HepG2 (cell line): ENCODE data around the gene TP53TG5. TPM values are rescaled to one million over a fixed set of nuclear protein-coding genes. Genes with fewer than 3 reads are reported as not detected.

Experiments
- ARNT2 ChIP-seq: sonication (generic); formaldehyde crosslinking; IDR thresholded peaks from 2 replicates; pipeline ENCODE4 v1.8.0; 2022; ENCODE audit warnings: mild to moderate bottlenecking, low read depth, missing genetic modification reagents, moderate library complexity
- CCDC6 ChIP-seq: sonication (generic); formaldehyde crosslinking; IDR thresholded peaks from 2 replicates; pipeline ENCODE4 v1.8.1; 2022; ENCODE audit warnings: mild to moderate bottlenecking, missing genetic modification reagents, moderate library complexity
- GLI4 ChIP-seq: sonication (generic); formaldehyde crosslinking; IDR thresholded peaks from 2 replicates; pipeline ENCODE4 v1.5.1; 2020; ENCODE audit warnings: missing genetic modification reagents, mild to moderate bottlenecking, moderate library complexity, borderline replicate concordance
- MBNL3 ChIP-seq: fragments of 250-450 bp; sonication (Bioruptor Pico); conservative IDR thresholded peaks from 2 replicates; pipeline ENCODE4 v1.8.0; 2022; ENCODE audit warnings: mild to moderate bottlenecking, inconsistent platforms
- NCOA5 ChIP-seq: sonication (generic); formaldehyde crosslinking; IDR thresholded peaks from 2 replicates; pipeline ENCODE4 v1.4.0; 2020; ENCODE audit warnings: missing genetic modification reagents
- NR2F6 ChIP-seq, 2 experiments: IDR thresholded peaks; 2 replicates each; pipeline ENCODE4 v1.6.1; 2016; ENCODE audit warnings: antibody characterized with exemption in 1 of 2, mild to moderate bottlenecking in 1 of 2
- PPARG ChIP-seq: conservative IDR thresholded peaks from 2 replicates; pipeline ENCODE4 v1.6.1; 2016; ENCODE audit warnings: missing biosample characterization, missing genetic modification reagents
- RAD21 ChIP-seq: fragments of 450-650 bp; formaldehyde crosslinking; IDR thresholded peaks from 2 replicates; pipeline ENCODE4 v1.5.0; 2020; ENCODE audit warnings: mild to moderate bottlenecking
- SETDB1 ChIP-seq: sonication (generic); formaldehyde crosslinking; IDR thresholded peaks from 2 replicates; pipeline ENCODE4 v1.5.1; 2020; ENCODE audit warnings: missing genetic modification reagents, mild to moderate bottlenecking, borderline replicate concordance
- SIX4 ChIP-seq: sonication (generic); formaldehyde crosslinking; IDR thresholded peaks from 2 replicates; pipeline ENCODE4 v1.4.0; 2020; ENCODE audit warnings: missing genetic modification reagents
- TBX2 ChIP-seq: sonication (generic); formaldehyde crosslinking; IDR thresholded peaks from 2 replicates; pipeline ENCODE4 v1.5.0; 2020; ENCODE audit warnings: missing genetic modification reagents, mild to moderate bottlenecking, borderline replicate concordance
- ZNF143 ChIP-seq: sonication (generic); formaldehyde crosslinking; IDR thresholded peaks from 2 replicates; pipeline ENCODE4 v1.4.0; 2020; ENCODE audit warnings: missing genetic modification reagents
- ZNF644 ChIP-seq: IDR thresholded peaks from 2 replicates; pipeline ENCODE4 v1.6.1; 2016; ENCODE audit warnings: low read depth
- ZNF775 ChIP-seq: sonication (generic); formaldehyde crosslinking; IDR thresholded peaks from 2 replicates; pipeline ENCODE4 v1.4.0; 2020; ENCODE audit warnings: missing genetic modification reagents, mild to moderate bottlenecking, moderate library complexity, borderline replicate concordance
- polyA plus RNA-seq, 8 experiments: library from polyadenylated mRNA; depleted of rRNA in 3 of 8; stranded (reverse) in 7 of 8; unstranded in 1 of 8; fragments of >200 nt; fragmentation: Illumina TruSeq in 4 of 8; extraction: Trizol in 4 of 8; gene quantifications; 2 replicates each; pipeline versions ENCODE4 v1.2.1 to v1.2.3, GENCODE V29; 2011 to 2016; ENCODE audit warnings: low read depth in 4 of 8, missing spikeins in 1 of 8, mixed read lengths in 1 of 8; ENCODE audit not compliant: insufficient read depth in 1 of 8
- total RNA-seq, 5 experiments: library from RNA; depleted of rRNA; stranded (reverse); fragments of >200 nt; fragmentation: Illumina TruSeq; extraction: Trizol; gene quantifications; 2 replicates each; pipeline ENCODE4 v1.2.3, GENCODE V29; 2016; ENCODE audit warnings: low read depth in 1 of 5
- TF ChIP-seq, protein P1 (sequence below): sonication (generic); formaldehyde crosslinking; IDR thresholded peaks from 2 replicates; pipeline ENCODE4 v1.8.0; 2023; ENCODE audit warnings: mild to moderate bottlenecking, missing genetic modification reagents
- TF ChIP-seq, protein P2 (sequence below): sonication (generic); formaldehyde crosslinking; IDR thresholded peaks from 2 replicates; pipeline ENCODE4 v1.4.0; 2020; ENCODE audit warnings: mild to moderate bottlenecking, missing genetic modification reagents, borderline replicate concordance
- TF ChIP-seq, protein P3 (sequence below): sonication (generic); formaldehyde crosslinking; IDR thresholded peaks from 2 replicates; pipeline ENCODE4 v1.8.1; 2023; ENCODE audit warnings: mild to moderate bottlenecking, missing genetic modification reagents
- TF ChIP-seq, protein P4 (sequence below): sonication (generic); formaldehyde crosslinking; IDR thresholded peaks from 2 replicates; pipeline ENCODE4 v1.8.0; 2022; ENCODE audit warnings: low read depth, missing genetic modification reagents
- TF ChIP-seq, protein P5 (sequence below): sonication (generic); formaldehyde crosslinking; IDR thresholded peaks from 2 replicates; pipeline ENCODE4 v1.4.0; 2020; ENCODE audit warnings: missing genetic modification reagents
- TF ChIP-seq, protein P6 (sequence below): sonication (generic); formaldehyde crosslinking; IDR thresholded peaks from 2 replicates; pipeline ENCODE4 v1.8.0; 2022; ENCODE audit warnings: mild to moderate bottlenecking, missing genetic modification reagents, moderate library complexity

TP53TG5 gene
- total and polyA plus RNA-seq, 2 of the 13 experiments (the other 11 are each of a cell fraction or from before 2014, with no cell fraction given) = 0.11 TPM; not detected in 1

DNA sequence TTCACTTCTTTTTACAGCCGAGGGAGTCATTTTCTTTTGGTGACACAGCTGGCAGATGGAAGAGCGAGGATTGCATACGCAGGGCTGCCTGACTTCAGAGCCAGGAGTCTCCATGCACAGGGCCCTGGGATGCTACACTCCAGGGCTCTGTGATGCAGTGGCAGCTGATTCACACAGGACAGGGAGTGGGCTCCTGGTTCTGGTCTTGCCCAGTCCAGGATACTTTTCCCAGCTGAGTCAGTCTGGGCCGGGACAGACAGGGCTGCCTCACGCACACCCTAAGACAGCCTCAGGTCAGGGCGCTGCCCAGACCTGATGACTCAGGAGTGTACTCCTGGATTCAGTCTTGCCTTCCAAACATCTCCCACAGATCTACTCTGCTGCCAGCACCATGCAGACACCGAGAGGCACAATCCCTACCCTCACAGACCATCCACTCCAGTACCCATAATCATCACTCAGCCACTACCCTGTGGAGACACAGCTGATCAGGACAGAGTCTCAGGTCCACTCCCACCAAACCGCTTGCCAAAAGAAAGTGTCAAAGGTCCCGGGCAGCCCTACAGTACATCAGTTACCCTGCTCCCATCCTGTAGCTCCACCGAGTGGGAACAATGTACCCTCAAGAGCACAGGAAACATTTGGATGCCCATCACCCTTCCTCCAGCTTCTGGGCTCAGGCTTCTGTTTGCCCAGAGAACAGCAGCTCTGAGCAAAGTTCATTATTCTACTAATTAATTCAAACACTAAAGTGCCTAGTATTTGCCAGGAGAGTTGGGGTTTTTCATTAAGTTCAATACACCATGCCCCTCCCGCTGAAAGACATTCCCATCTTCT, 41.4 kb downstream of the TP53TG5 start (continued):
- TF ChIP-seq, protein P1, sequence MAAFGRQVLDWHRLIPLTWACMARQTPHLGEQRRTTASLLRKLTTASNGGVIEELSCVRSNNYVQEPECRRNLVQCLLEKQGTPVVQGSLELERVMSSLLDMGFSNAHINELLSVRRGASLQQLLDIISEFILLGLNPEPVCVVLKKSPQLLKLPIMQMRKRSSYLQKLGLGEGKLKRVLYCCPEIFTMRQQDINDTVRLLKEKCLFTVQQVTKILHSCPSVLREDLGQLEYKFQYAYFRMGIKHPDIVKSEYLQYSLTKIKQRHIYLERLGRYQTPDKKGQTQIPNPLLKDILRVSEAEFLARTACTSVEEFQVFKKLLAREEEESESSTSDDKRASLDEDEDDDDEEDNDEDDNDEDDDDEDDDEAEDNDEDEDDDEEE (CRISPR knock-in tag) = no peak
- TF ChIP-seq, protein P2, sequence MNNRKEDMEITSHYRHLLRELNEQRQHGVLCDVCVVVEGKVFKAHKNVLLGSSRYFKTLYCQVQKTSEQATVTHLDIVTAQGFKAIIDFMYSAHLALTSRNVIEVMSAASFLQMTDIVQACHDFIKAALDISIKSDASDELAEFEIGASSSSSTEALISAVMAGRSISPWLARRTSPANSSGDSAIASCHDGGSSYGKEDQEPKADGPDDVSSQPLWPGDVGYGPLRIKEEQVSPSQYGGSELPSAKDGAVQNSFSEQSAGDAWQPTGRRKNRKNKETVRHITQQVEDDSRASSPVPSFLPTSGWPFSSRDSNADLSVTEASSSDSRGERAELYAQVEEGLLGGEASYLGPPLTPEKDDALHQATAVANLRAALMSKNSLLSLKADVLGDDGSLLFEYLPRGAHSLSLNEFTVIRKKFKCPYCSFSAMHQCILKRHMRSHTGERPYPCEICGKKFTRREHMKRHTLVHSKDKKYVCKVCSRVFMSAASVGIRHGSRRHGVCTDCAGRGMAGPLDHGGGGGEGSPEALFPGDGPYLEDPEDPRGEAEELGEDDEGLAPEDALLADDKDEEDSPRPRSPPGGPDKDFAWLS (CRISPR knock-in tag) = 0 out of 2 replicates have a peak, but pooled peaks have one; percentile 9
- TF ChIP-seq ARNT2 (CRISPR knock-in tag) (peak; percentile 59; the same call in 1 of the 2 replicates), NCOA5 (CRISPR knock-in tag) (0 out of 2 replicates have a peak, but pooled peaks have one; percentile 65), RAD21 (CRISPR knock-in tag) (peak; percentile 40; the same call in 1 of the 2 replicates), MBNL3 (CRISPR knock-in tag) (no peak), CCDC6 (CRISPR knock-in tag) (peak; percentile 71), ZNF143 (CRISPR knock-in tag) (peak; percentile 33; the same call in 1 of the 2 replicates), SIX4 (no peak), SETDB1 (CRISPR knock-in tag) (no peak), TBX2 (CRISPR knock-in tag) (peak; percentile 70), GLI4 (no peak), ZNF775 (no peak), ZNF644 (CRISPR knock-in tag) (peak; percentile 13; the same call in 1 of the 2 replicates), PPARG (CRISPR knock-in tag) (0 out of 2 replicates have a peak, but pooled peaks have one; percentile 11), NR2F6 (IDR thresholded peaks at IDR 0.05) (no peak), NR2F6 (CRISPR knock-in tag; IDR thresholded peaks at IDR 0.05) (peak; percentile 54; the same call in 1 of the 2 replicates)
- TF ChIP-seq, protein P3, sequence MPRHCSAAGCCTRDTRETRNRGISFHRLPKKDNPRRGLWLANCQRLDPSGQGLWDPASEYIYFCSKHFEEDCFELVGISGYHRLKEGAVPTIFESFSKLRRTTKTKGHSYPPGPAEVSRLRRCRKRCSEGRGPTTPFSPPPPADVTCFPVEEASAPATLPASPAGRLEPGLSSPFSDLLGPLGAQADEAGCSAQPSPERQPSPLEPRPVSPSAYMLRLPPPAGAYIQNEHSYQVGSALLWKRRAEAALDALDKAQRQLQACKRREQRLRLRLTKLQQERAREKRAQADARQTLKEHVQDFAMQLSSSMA (CRISPR knock-in tag) = no peak
- TF ChIP-seq, protein P4, sequence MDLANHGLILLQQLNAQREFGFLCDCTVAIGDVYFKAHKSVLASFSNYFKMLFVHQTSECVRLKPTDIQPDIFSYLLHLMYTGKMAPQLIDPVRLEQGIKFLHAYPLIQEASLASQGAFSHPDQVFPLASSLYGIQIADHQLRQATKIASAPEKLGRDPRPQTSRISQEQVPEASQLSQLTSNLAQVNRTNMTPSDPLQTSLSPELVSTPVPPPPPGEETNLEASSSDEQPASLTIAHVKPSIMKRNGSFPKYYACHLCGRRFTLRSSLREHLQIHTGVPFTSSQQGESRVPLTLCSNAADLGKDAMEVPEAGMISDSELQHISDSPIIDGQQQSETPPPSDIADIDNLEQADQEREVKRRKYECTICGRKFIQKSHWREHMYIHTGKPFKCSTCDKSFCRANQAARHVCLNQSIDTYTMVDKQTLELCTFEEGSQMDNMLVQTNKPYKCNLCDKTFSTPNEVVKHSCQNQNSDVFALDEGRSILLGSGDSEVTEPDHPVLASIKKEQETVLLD = no peak
- TF ChIP-seq, protein P5, sequence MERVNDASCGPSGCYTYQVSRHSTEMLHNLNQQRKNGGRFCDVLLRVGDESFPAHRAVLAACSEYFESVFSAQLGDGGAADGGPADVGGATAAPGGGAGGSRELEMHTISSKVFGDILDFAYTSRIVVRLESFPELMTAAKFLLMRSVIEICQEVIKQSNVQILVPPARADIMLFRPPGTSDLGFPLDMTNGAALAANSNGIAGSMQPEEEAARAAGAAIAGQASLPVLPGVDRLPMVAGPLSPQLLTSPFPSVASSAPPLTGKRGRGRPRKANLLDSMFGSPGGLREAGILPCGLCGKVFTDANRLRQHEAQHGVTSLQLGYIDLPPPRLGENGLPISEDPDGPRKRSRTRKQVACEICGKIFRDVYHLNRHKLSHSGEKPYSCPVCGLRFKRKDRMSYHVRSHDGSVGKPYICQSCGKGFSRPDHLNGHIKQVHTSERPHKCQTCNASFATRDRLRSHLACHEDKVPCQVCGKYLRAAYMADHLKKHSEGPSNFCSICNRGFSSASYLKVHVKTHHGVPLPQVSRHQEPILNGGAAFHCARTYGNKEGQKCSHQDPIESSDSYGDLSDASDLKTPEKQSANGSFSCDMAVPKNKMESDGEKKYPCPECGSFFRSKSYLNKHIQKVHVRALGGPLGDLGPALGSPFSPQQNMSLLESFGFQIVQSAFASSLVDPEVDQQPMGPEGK (CRISPR knock-in tag) = peak; percentile 75
- TF ChIP-seq, protein P6, sequence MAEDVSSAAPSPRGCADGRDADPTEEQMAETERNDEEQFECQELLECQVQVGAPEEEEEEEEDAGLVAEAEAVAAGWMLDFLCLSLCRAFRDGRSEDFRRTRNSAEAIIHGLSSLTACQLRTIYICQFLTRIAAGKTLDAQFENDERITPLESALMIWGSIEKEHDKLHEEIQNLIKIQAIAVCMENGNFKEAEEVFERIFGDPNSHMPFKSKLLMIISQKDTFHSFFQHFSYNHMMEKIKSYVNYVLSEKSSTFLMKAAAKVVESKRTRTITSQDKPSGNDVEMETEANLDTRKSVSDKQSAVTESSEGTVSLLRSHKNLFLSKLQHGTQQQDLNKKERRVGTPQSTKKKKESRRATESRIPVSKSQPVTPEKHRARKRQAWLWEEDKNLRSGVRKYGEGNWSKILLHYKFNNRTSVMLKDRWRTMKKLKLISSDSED (CRISPR knock-in tag) = no peak
